ENCODE results near the gene LRP6. TPM values are rescaled to one million over a fixed set of nuclear protein-coding genes. Genes with fewer than 3 reads are reported as not detected.

LRP6 gene
- polyA plus RNA-seq, 1 donor from 2014 or later, result 33.5 TPM

GRCh38 chr12:12070674-12071656 lies 195.9 kb downstream of the LRP6 start, which contains the start of gene BCL2L14:
Gene BCL2L14, plus strand, starts transcription at chr12:12070939. Its CDS starts 8,367 bp downstream, at chr12:12079306.
- H3K36me3 ChIP-seq (ENCODE audit: insufficient read depth, low read length), result no peaks in the 10 kb centered on the region
- H3F3A ChIP-seq (ENCODE audit: insufficient read depth, low read length, poor library complexity, severe bottlenecking), result no peaks in the 10 kb centered on the region
- no peaks in the 10 kb centered on the region for H3K9me3 ChIP-seq (ENCODE audit: low read length)
- no peak within 1 kb of the TSS for H3K9ac ChIP-seq (ENCODE audit: low read length)
- TF ChIP-seq SMC3 (conservative IDR thresholded peaks at IDR 0.05; ENCODE audit: poor library complexity) (no peak), TAF1 (IDR thresholded peaks at IDR 0.05; ENCODE audit: low read depth) (no peak), MXI1 (conservative IDR thresholded peaks at IDR 0.05; ENCODE audit: poor library complexity, severe bottlenecking) (no peak), RAD21 (conservative IDR thresholded peaks at IDR 0.05) (no peak), CTCF (IDR thresholded peaks at IDR 0.05; ENCODE audit: poor library complexity, severe bottlenecking) (no peak), REST (IDR thresholded peaks at IDR 0.05; ENCODE audit: borderline replicate concordance) (no peak), EP300 (conservative IDR thresholded peaks at IDR 0.05; ENCODE audit: poor library complexity, severe bottlenecking) (no peak), POLR2AphosphoS5 (IDR thresholded peaks at IDR 0.05) (no peak), EZH2 (IDR thresholded peaks at IDR 0.05; ENCODE audit: borderline replicate concordance, insufficient read depth, low read length, poor library complexity, severe bottlenecking) (no peak)
- no peak within 1 kb of the TSS for H3K4me2 ChIP-seq (ENCODE audit: low read length)
- H3K4me3 ChIP-seq (ENCODE audit: low read length), result no peak within 1 kb of the TSS
- no peaks in the 10 kb centered on the region for H3K79me2 ChIP-seq (replicated peaks; ENCODE audit: insufficient read depth, low read length)
- H3K27me3 ChIP-seq (ENCODE audit: insufficient read depth, low read depth, low read length), result no peaks in the 10 kb centered on the region
- no peaks in the 10 kb centered on the region for H3K9me2 ChIP-seq (ENCODE audit: insufficient read depth, low read length)
- H4K20me1 ChIP-seq (ENCODE audit: insufficient read depth), result no peaks in the 10 kb centered on the region
- no peak within 1 kb of the TSS for H3K27ac ChIP-seq (ENCODE audit: low read length)
- H2AFZ ChIP-seq (ENCODE audit: low read depth, low read length), result no peak within 1 kb of the TSS

GRCh38 chr12:12069821-12070548 lies 196.9 kb downstream of the LRP6 start:
- Histone ChIP-seq H3F3A (ENCODE audit: insufficient read depth, low read length, poor library complexity, severe bottlenecking) (no peaks in the 10 kb centered on the region), H3K9ac (ENCODE audit: low read length) (no peak overlapping the region), H2AFZ (ENCODE audit: low read depth, low read length) (no peak overlapping the region), H3K4me3 (ENCODE audit: low read length) (no peak overlapping the region), H3K9me2 (ENCODE audit: insufficient read depth, low read length) (no peaks in the 10 kb centered on the region), H3K36me3 (ENCODE audit: insufficient read depth, low read length) (no peaks in the 10 kb centered on the region), H3K4me2 (ENCODE audit: low read length) (no peak overlapping the region), H3K27me3 (ENCODE audit: insufficient read depth, low read depth, low read length) (no peaks in the 10 kb centered on the region), H3K27ac (ENCODE audit: low read length) (no peak overlapping the region), H4K20me1 (ENCODE audit: insufficient read depth) (no peaks in the 10 kb centered on the region), H3K79me2 (replicated peaks; ENCODE audit: insufficient read depth, low read length) (no peaks in the 10 kb centered on the region), H3K9me3 (ENCODE audit: low read length) (no peaks in the 10 kb centered on the region)
- TF ChIP-seq MXI1 (conservative IDR thresholded peaks at IDR 0.05; ENCODE audit: poor library complexity, severe bottlenecking) (no peak), EP300 (conservative IDR thresholded peaks at IDR 0.05; ENCODE audit: poor library complexity, severe bottlenecking) (no peak), SMC3 (conservative IDR thresholded peaks at IDR 0.05; ENCODE audit: poor library complexity) (no peak), REST (IDR thresholded peaks at IDR 0.05; ENCODE audit: borderline replicate concordance) (no peak), CTCF (IDR thresholded peaks at IDR 0.05; ENCODE audit: poor library complexity, severe bottlenecking) (no peak), TAF1 (IDR thresholded peaks at IDR 0.05; ENCODE audit: low read depth) (no peak), POLR2AphosphoS5 (IDR thresholded peaks at IDR 0.05) (no peak), RAD21 (conservative IDR thresholded peaks at IDR 0.05) (no peak), EZH2 (IDR thresholded peaks at IDR 0.05; ENCODE audit: borderline replicate concordance, insufficient read depth, low read length, poor library complexity, severe bottlenecking) (no peak)
